ENCODE results near the gene FUNDC1. TPM values are rescaled to one million over a fixed set of nuclear protein-coding genes. Genes with fewer than 3 reads are reported as not detected.

Gene FUNDC1, protein sequence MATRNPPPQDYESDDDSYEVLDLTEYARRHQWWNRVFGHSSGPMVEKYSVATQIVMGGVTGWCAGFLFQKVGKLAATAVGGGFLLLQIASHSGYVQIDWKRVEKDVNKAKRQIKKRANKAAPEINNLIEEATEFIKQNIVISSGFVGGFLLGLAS
- total RNA-seq, result 10 to 100 TPM in 2 of 4 donors, 1 to 10 TPM in 2; 5.5 to 13.8 (median 9.4) TPM
- polyA plus RNA-seq, result 10 to 100 TPM; 13.4 to 15.6 (median 14.6) TPM

GRCh38 chrX:44542567-44543325 is at the start of gene FUNDC1:
Gene FUNDC1, minus strand, starts transcription at chrX:44542859. Its CDS starts 27 bp downstream, at chrX:44542832.
- H3K9me3 ChIP-seq, result no peaks in the 10 kb centered on the region
- 1% methylated on average over 35 of the region's 35 CpGs for WGBS, 2 donors
- peak within 1 kb of the TSS; percentile 59 to 75 (median 67) for H3K4me3 ChIP-seq
- no peaks in the 10 kb centered on the region for H3K27me3 ChIP-seq
- peaks cover 0 to 10% (median 0%) of the 10 kb centered on the region in 4 donors for H3K4me1 ChIP-seq
- intact Hi-C loops (cut with DNase I), result loop anchor here (2.0 kb wide), 1 partner anchor 330 kb away; the partner anchor contains the start of gene KDM6A
- peaks cover 0 to 3% (median 0%) of the 10 kb centered on the region in 4 donors for H3K36me3 ChIP-seq
- peak; percentile 96 for DNase-seq
- TF ChIP-seq EP300 (IDR thresholded peaks at IDR 0.05) (no peak), POLR2AphosphoS5 (IDR thresholded peaks at IDR 0.05) (peak; percentile 35 to 73 (median 42)), CTCF (IDR thresholded peaks at IDR 0.05) (peak in 1 of 4 experiments; percentile 18), POLR2A (IDR thresholded peaks at IDR 0.05) (no peak)
- H3K27ac ChIP-seq, result peak within 1 kb of the TSS; percentile 68 to 83 (median 80)

GRCh38 chrX:44585866-44586265 is 43.2 kb upstream of the FUNDC1 start:
- WGBS, 2 donors, result 89 to 95% methylated on average over 3 of the region's 3 CpGs
- no peak for DNase-seq
- no peak for TF ChIP-seq POLR2AphosphoS5 (IDR thresholded peaks at IDR 0.05)
- TF ChIP-seq CTCF (IDR thresholded peaks at IDR 0.05), result no peak
- TF ChIP-seq POLR2A (IDR thresholded peaks at IDR 0.05), result no peak
- TF ChIP-seq EP300 (IDR thresholded peaks at IDR 0.05), result no peak
- intact Hi-C loops (cut with DNase I), result no loop called here
- H3K9me3 ChIP-seq, result no peaks in the 10 kb centered on the region
- H3K27me3 ChIP-seq, result no peaks in the 10 kb centered on the region
- no peaks in the 10 kb centered on the region for H3K36me3 ChIP-seq
- no peaks in the 10 kb centered on the region for H3K4me1 ChIP-seq
- no peak overlapping the region for H3K27ac ChIP-seq
- H3K4me3 ChIP-seq, result no peak overlapping the region

DNA sequence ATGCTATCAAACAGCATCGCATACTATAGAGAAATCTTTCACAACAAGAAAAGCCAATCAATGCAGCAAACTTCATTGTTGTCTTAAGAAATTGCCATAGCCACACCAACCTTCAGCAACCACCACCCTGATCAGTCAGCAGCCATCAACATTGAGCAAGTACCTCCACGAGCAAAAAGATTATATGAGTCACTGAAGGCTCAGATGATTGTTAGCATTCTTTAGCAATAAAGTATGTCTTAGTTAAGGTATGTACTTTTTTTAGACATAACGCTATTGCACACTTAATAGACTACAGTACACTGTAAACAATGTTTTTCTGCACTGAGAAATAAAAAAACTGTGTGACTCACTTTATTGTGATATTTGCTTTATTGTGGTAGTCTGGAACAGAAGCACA is 37.8 kb upstream of the FUNDC1 start:
- no peak for TF ChIP-seq EP300 (IDR thresholded peaks at IDR 0.05)
- TF ChIP-seq POLR2AphosphoS5 (IDR thresholded peaks at IDR 0.05), result no peak
- no peak for TF ChIP-seq POLR2A (IDR thresholded peaks at IDR 0.05)
- no peak for TF ChIP-seq CTCF (IDR thresholded peaks at IDR 0.05)
- no peaks in the 10 kb centered on the region for H3K27me3 ChIP-seq
- H3K36me3 ChIP-seq, result no peaks in the 10 kb centered on the region
- WGBS, 2 donors, result 41 to 60% methylated on average over 3 of the region's 3 CpGs
- intact Hi-C loops (cut with DNase I), result no loop called here
- no peak for DNase-seq
- H3K9me3 ChIP-seq, result no peaks in the 10 kb centered on the region
- no peaks in the 10 kb centered on the region for H3K4me1 ChIP-seq
- no peak overlapping the region for H3K4me3 ChIP-seq
- no peak overlapping the region for H3K27ac ChIP-seq

DNA sequence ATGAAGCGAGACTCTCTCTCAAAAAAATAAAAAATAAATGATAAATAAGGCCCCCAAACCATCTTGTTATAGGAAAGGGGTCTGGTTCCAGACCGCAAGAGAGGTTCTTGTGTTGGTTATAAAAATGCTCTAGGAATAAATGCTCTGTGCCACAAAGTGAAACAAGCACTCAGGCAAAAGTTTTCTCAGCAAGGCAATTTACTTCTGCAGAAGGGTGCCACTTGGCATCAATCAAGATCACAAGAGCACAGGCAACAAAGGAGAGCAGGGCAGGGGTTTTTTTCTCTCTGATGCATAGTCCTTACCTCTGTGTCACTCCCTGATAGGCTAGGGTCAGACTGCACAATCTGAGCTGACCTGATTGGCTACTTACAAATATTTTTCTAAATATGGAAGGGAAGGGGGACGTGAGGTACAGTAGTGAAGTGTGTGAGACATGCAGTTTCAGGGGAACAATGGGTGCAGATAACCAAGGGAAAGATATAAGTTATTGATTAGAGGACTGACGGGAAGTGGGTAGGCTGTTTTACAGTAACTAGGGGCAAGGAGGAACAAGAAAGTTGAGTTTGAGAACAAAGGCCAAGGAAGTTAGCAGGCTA is 29.8 kb upstream of the FUNDC1 start:
- intact Hi-C loops (cut with DNase I), result no loop called here
- Histone ChIP-seq H3K36me3 (no peaks in the 10 kb centered on the region), H3K4me3 (no peak overlapping the region), H3K27ac (no peak overlapping the region), H3K9me3 (peaks cover 0 to 19% (median 0%) of the 10 kb centered on the region in 4 donors), H3K27me3 (no peaks in the 10 kb centered on the region), H3K4me1 (no peaks in the 10 kb centered on the region)
- WGBS, 2 donors, result 92 to 95% methylated on average over 4 of the region's 4 CpGs
- TF ChIP-seq EP300 (IDR thresholded peaks at IDR 0.05) (no peak), CTCF (IDR thresholded peaks at IDR 0.05) (no peak), POLR2AphosphoS5 (IDR thresholded peaks at IDR 0.05) (no peak), POLR2A (IDR thresholded peaks at IDR 0.05) (no peak)
- DNase-seq, result no peak

All from sigmoid colon (tissue), 7 donors.